Spleen (tissue), 11 donors: Measurements from ENCODE around the gene GLDC. TPM values are rescaled to one million over a fixed set of nuclear protein-coding genes. Genes with fewer than 3 reads are reported as not detected.

Experiments
- DNase-seq: peaks from one replicate; pipeline ENCODE4 v3.0.0-alpha.2; 2020
- H3K27ac ChIP-seq, 8 donors: fragments of 200-600 bp; sonication (generic) in 7 of 8; 1 replicate in 4 of 8; 2 replicates in 4 of 8; pipeline versions ENCODE4 v1.5.0 to v1.8.0; 2016 to 2021; ENCODE audit warnings: inconsistent platforms in 4 of 8, mild to moderate bottlenecking in 4 of 8, moderate library complexity in 1 of 8
- H3K27me3 ChIP-seq, 7 donors: fragments of 200-600 bp; sonication (generic) in 6 of 7; replicated peaks in 1 of 7; 1 replicate in 4 of 7; 2 replicates in 3 of 7; pipeline versions ENCODE4 v1.5.0 to v1.8.0; 2016 to 2021; ENCODE audit warnings: inconsistent platforms in 3 of 7, mild to moderate bottlenecking in 1 of 7
- H3K36me3 ChIP-seq, 6 donors: fragments of 200-600 bp; sonication (generic) in 5 of 6; 1 replicate in 4 of 6; 2 replicates in 2 of 6; pipeline versions ENCODE4 v1.5.0 to v1.8.0; 2016 to 2021; ENCODE audit warnings: inconsistent platforms in 2 of 6
- H3K4me1 ChIP-seq, 6 donors: fragments of 200-600 bp; sonication (generic) in 5 of 6; 1 replicate in 3 of 6; 2 replicates in 3 of 6; pipeline versions ENCODE4 v1.5.0 to v1.8.0; 2016 to 2021; ENCODE audit warnings: inconsistent platforms in 3 of 6
- H3K4me3 ChIP-seq, 8 donors: fragments of 200-600 bp; sonication (generic) in 7 of 8; 1 replicate in 4 of 8; 2 replicates in 4 of 8; pipeline versions ENCODE4 v1.5.0 to v1.8.0; 2016 to 2021; ENCODE audit warnings: inconsistent platforms in 4 of 8, mild to moderate bottlenecking in 4 of 8, moderate library complexity in 2 of 8
- H3K9me3 ChIP-seq, 8 donors: fragments of 200-600 bp; sonication (generic) in 7 of 8; 1 replicate in 4 of 8; 2 replicates in 4 of 8; pipeline versions ENCODE4 v1.5.0 to v1.8.0; 2016 to 2021; ENCODE audit warnings: inconsistent platforms in 4 of 8
- POLR2A ChIP-seq, 3 donors: fragments of 450-650 bp; IDR thresholded peaks; one replicate each; pipeline ENCODE4 v1.5.1; 2017; ENCODE audit warnings: antibody characterized with exemption in 3 of 3, mild to moderate bottlenecking in 1 of 3
- POLR2AphosphoS5 ChIP-seq, 3 donors: sonication (generic); formaldehyde crosslinking; IDR thresholded peaks; one replicate each; pipeline ENCODE4 v1.5.1; 2017; ENCODE audit warnings: antibody characterized with exemption in 3 of 3
- WGBS, 5 donors: extraction: QIAGEN DNeasy Blood & Tissue Kit in 3 of 5; methylation state at CpG; one replicate each; pipeline versions ENCODE4 v1.1.5 to v1.1.7; 2013 to 2018; 5-methylcytosine and 5-hydroxymethylcytosine counted together
- intact Hi-C: fragments of 100-400 bp; cut with DNase I; formaldehyde crosslinking; loops from one replicate; pipeline ENCODE4 v1.15.0; 2023; ENCODE audit warnings: low total_unique reads
- polyA plus RNA-seq, 3 donors: library from polyadenylated mRNA; stranded (reverse); fragments of 200-250 nt; gene quantifications; one replicate each; pipeline ENCODE4 v1.2.1, GENCODE V29; 2013
- total RNA-seq, 7 donors: library from RNA; depleted of rRNA in 3 of 7; stranded (reverse); fragments of >200 nt in 3 of 7; fragmentation: NEBNext Ultra II Directional in 4 of 7; extraction: Animal tissue kit (Norgen Biotek cat#: 25700) in 4 of 7; gene quantifications; one replicate each; pipeline versions ENCODE4 v1.1.0 to v1.2.1, GENCODE V29; 2016 to 2021
- TF ChIP-seq, protein P1 (sequence below), 11 experiments: fragments of 200-600 bp in 7 of 11; fragments of 450-650 bp in 4 of 11; sonication (generic) in 4 of 11; IDR thresholded peaks in 8 of 11; conservative IDR thresholded peaks in 3 of 11; 1 replicate in 7 of 11; 2 replicates in 4 of 11; pipeline versions ENCODE4 v1.4.0 to v1.8.0; 2016 to 2021; ENCODE audit warnings: antibody characterized with exemption in 11 of 11, inconsistent platforms in 4 of 11, mild to moderate bottlenecking in 1 of 11
- donor health status: healthy with polysubstance abuse.
- donor health status: DM: no; HTN: no; CAD: no; lungs with moderate emphysema.
- donor health status: DM: no; HTN: no; CAD: no.
- donor health status: Bipolar disorder and iron deficiency.
- donor health status: healthy.
- donor health status: DM: no; HTN: no; CAD: no.
- donor health status: DM: yes; HTN: yes; CAD: no.

GLDC gene
- total and polyA plus RNA-seq, 10 donors: 0.17 to 8.7 (median 0.64) TPM

DNA sequence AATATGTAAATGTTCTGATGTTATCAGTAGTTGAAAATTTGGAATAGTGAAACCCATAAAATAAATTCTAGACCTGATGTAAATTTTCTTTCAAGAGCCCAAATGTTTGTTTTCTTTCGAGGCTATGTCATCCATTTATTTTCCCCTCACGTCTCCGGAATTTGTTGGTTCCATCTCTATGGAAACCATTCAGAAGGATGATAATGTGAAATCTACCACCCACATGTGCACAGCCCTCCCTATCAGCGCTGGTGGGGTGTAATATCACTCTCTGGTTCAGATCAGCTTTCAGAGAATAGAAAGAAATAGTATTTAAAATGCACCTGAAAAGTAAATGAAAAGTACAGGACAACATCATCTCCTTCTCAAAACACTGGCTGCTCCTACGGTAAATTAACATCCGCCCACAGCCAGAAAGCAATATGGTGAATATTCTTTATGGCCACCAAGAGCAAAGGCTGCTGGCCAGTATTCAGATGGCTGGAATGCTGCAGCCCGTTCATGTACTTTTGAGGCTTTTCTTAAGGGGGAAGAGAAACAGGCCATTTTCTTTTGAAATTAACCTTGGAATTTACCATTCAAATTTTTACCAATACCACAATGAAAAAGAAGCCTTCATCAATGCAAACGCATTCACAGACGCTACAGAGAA is 28.5 kb downstream of the GLDC start:
- WGBS, 5 donors: 69 to 84% (median 78%) methylated on average over 9 of the region's 9 CpGs
- Histone ChIP-seq H3K4me3 (no peak overlapping the region), H3K9me3 (peaks cover 0 to under 1% (median 0%) of the 10 kb centered on the region in 8 donors), H3K4me1 (no peaks in the 10 kb centered on the region), H3K27me3 (no peaks in the 10 kb centered on the region), H3K36me3 (no peaks in the 10 kb centered on the region), H3K27ac (no peak overlapping the region)
- TF ChIP-seq, protein P1, sequence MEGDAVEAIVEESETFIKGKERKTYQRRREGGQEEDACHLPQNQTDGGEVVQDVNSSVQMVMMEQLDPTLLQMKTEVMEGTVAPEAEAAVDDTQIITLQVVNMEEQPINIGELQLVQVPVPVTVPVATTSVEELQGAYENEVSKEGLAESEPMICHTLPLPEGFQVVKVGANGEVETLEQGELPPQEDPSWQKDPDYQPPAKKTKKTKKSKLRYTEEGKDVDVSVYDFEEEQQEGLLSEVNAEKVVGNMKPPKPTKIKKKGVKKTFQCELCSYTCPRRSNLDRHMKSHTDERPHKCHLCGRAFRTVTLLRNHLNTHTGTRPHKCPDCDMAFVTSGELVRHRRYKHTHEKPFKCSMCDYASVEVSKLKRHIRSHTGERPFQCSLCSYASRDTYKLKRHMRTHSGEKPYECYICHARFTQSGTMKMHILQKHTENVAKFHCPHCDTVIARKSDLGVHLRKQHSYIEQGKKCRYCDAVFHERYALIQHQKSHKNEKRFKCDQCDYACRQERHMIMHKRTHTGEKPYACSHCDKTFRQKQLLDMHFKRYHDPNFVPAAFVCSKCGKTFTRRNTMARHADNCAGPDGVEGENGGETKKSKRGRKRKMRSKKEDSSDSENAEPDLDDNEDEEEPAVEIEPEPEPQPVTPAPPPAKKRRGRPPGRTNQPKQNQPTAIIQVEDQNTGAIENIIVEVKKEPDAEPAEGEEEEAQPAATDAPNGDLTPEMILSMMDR (IDR thresholded peaks at IDR 0.05 in 8 of 11, conservative IDR thresholded peaks at IDR 0.05 in 3 of 11): no peak
- TF ChIP-seq POLR2AphosphoS5 (IDR thresholded peaks at IDR 0.05): no peak
- no peak for TF ChIP-seq POLR2A (IDR thresholded peaks at IDR 0.05)
- intact Hi-C loops: no loop called here
- DNase-seq: no peak

DNA sequence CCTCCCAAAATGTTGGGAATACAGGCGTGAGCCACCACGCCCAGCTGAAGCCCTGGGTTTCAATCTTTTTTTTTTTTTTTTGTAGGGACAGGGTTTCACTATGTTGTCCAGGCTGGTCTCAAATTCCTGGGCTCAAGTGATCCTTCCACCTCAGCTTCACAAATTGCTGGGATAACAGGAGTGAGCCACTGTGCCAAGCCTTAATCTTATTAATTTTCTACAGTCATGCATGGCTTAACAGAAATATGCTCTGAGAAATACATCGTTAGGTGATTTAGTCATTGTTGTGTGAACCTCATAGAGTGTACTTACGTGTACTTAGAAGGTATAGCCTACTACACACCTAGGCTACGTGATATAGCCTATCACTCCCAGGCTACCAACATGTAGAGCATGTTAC is 31.0 kb downstream of the GLDC start:
- Histone ChIP-seq H3K27me3 (no peaks in the 10 kb centered on the region), H3K36me3 (no peaks in the 10 kb centered on the region), H3K4me3 (no peak overlapping the region), H3K27ac (no peak overlapping the region), H3K9me3 (no peaks in the 10 kb centered on the region), H3K4me1 (no peaks in the 10 kb centered on the region)
- TF ChIP-seq POLR2AphosphoS5 (IDR thresholded peaks at IDR 0.05) (no peak), POLR2A (IDR thresholded peaks at IDR 0.05) (no peak)
- TF ChIP-seq, protein P1 (IDR thresholded peaks at IDR 0.05 in 8 of 11, conservative IDR thresholded peaks at IDR 0.05 in 3 of 11): no peak
- intact Hi-C loops: no loop called here
- 87 to 95% (median 91%) methylated on average over 5 of the region's 5 CpGs for WGBS, 5 donors
- DNase-seq: no peak

DNA sequence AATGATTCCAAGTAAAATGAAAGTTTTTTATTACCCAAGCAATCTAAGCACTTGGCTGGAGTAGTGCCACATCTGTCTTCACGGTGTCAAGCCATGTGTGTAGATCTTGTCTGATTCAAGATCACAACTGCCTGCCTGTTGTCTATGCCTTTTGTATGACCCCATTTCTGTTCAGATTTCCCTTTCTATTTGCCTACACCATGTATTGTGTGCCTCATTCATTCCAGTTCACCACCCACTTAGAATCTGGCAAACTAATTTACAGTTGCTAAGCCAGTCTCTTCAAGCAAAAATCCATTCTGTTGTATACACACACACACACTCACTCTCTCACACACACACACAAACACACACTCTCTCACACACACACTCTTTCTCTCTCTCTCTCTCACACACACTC is 33.7 kb downstream of the GLDC start:
- 83 to 93% (median 86%) methylated on average over 1 of the region's 1 CpG for WGBS, 5 donors
- Histone ChIP-seq H3K4me3 (no peak overlapping the region), H3K36me3 (no peaks in the 10 kb centered on the region), H3K9me3 (no peaks in the 10 kb centered on the region), H3K27me3 (no peaks in the 10 kb centered on the region), H3K4me1 (no peaks in the 10 kb centered on the region), H3K27ac (no peak overlapping the region)
- no peak for DNase-seq
- TF ChIP-seq POLR2AphosphoS5 (IDR thresholded peaks at IDR 0.05): no peak
- TF ChIP-seq, protein P1 (IDR thresholded peaks at IDR 0.05 in 8 of 11, conservative IDR thresholded peaks at IDR 0.05 in 3 of 11): no peak
- no peak for TF ChIP-seq POLR2A (IDR thresholded peaks at IDR 0.05)
- intact Hi-C loops: no loop called here

DNA sequence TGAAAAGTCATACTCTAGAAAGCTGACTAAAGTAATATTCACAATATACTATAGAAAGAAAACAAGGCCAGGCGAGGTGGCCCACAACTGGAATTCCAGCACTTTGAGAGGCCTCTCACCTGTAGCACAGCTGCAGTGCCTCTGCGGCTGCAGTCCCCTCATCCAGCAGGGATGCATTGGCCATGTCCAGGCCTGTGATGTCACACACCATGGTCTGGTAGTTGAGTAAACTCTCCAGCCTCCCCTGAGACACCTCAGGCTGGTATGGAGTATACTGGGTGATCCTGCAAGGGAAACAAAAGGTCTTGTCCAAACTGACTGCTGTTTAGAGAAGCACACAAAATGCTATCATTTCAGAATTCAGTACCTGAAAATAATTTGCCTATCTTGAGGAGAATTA is 35.5 kb downstream of the GLDC start:
- TF ChIP-seq, protein P1 (IDR thresholded peaks at IDR 0.05 in 8 of 11, conservative IDR thresholded peaks at IDR 0.05 in 3 of 11): no peak
- TF ChIP-seq POLR2A (IDR thresholded peaks at IDR 0.05): no peak
- TF ChIP-seq POLR2AphosphoS5 (IDR thresholded peaks at IDR 0.05): no peak
- WGBS, 5 donors: 92 to 100% (median 97%) methylated on average over 2 of the region's 2 CpGs
- H3K36me3 ChIP-seq: no peaks in the 10 kb centered on the region
- peaks cover 0 to 6% (median 2%) of the 10 kb centered on the region in 6 donors for H3K4me1 ChIP-seq
- no peaks in the 10 kb centered on the region for H3K27me3 ChIP-seq
- no peak for DNase-seq
- no peaks in the 10 kb centered on the region for H3K9me3 ChIP-seq
- intact Hi-C loops: no loop called here
- H3K27ac ChIP-seq: no peak overlapping the region
- no peak overlapping the region for H3K4me3 ChIP-seq
